Tibial artery (tissue), 4 donors: ENCODE measurements around the gene CRX.

Source experiments
- DNase-seq, 2 donors: peaks; one replicate each; pipeline ENCODE4 v3.0.0-alpha.2; 2019
- H3K27ac ChIP-seq, 2 donors: fragments of 200-600 bp; sonication (generic) in 1 of 2; 1 replicate in 1 of 2; 2 replicates in 1 of 2; pipeline ENCODE4 v1.5.1; 2018 to 2019; ENCODE audit warnings: mild to moderate bottlenecking in 1 of 2
- H3K27me3 ChIP-seq, 2 donors: fragments of 200-600 bp; sonication (generic) in 1 of 2; one replicate each; pipeline versions ENCODE4 v1.5.1 to v1.6.0; 2016 to 2019
- H3K36me3 ChIP-seq, 3 donors: fragments of 200-600 bp; sonication (generic) in 2 of 3; one replicate each; pipeline ENCODE4 v1.5.1; 2016 to 2019; ENCODE audit warnings: mild to moderate bottlenecking in 2 of 3
- H3K4me1 ChIP-seq, 4 donors: fragments of 200-600 bp; sonication (generic) in 2 of 4; 1 replicate in 3 of 4; 2 replicates in 1 of 4; pipeline ENCODE4 v1.5.1; 2016 to 2019
- H3K4me3 ChIP-seq, 2 donors: fragments of 200-600 bp; sonication (generic) in 1 of 2; 1 replicate in 1 of 2; 2 replicates in 1 of 2; pipeline ENCODE4 v1.5.1; 2018 to 2019; ENCODE audit warnings: mild to moderate bottlenecking in 2 of 2
- H3K9me3 ChIP-seq, 3 donors: fragments of 200-600 bp; sonication (generic) in 1 of 3; one replicate each; pipeline ENCODE4 v1.5.1; 2016 to 2019
- intact Hi-C: fragments of 100-400 bp; cut with DNase I; formaldehyde crosslinking; loops from one replicate; pipeline ENCODE4 v1.15.0; 2023; ENCODE audit warnings: low total_unique reads
- TF ChIP-seq, protein P1 (sequence below), 2 experiments: fragments of 200-600 bp in 1 of 2; fragments of 450-650 bp in 1 of 2; IDR thresholded peaks; one replicate each; pipeline ENCODE4 v1.5.1; 2017 to 2019; ENCODE audit warnings: antibody characterized with exemption in 2 of 2, mild to moderate bottlenecking in 1 of 2, moderate library complexity in 1 of 2

CRX gene

DNA sequence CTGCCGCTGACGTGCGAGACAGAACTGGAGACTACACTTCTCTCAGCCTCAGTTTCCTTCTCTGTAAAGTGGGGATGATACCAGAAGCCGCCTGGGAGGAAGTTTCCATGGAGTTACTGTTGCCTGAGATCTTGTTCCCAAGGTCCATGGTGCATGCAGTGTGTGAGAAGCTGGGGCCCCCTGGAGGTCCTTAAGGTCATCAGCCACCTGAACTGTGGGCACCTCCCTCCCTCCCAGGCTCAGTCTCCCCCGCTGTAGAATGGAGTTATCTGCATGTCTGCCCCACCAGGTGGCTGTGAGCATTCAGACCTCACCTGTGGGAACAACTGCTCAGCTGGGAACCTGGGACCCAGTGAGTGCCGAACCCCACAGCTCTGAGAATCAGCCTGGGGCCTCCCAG, 2.7 kb downstream of the CRX start:
- Histone ChIP-seq H3K27ac (no peak overlapping the region), H3K27me3 (peaks cover 0 to 46% of the 10 kb centered on the region in 2 donors), H3K36me3 (no peaks in the 10 kb centered on the region), H3K4me1 (no peaks in the 10 kb centered on the region), H3K9me3 (peaks cover 0 to 8% (median 8%) of the 10 kb centered on the region in 3 donors), H3K4me3 (no peak overlapping the region)
- intact Hi-C loops = no loop called here
- TF ChIP-seq, protein P1, sequence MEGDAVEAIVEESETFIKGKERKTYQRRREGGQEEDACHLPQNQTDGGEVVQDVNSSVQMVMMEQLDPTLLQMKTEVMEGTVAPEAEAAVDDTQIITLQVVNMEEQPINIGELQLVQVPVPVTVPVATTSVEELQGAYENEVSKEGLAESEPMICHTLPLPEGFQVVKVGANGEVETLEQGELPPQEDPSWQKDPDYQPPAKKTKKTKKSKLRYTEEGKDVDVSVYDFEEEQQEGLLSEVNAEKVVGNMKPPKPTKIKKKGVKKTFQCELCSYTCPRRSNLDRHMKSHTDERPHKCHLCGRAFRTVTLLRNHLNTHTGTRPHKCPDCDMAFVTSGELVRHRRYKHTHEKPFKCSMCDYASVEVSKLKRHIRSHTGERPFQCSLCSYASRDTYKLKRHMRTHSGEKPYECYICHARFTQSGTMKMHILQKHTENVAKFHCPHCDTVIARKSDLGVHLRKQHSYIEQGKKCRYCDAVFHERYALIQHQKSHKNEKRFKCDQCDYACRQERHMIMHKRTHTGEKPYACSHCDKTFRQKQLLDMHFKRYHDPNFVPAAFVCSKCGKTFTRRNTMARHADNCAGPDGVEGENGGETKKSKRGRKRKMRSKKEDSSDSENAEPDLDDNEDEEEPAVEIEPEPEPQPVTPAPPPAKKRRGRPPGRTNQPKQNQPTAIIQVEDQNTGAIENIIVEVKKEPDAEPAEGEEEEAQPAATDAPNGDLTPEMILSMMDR (IDR thresholded peaks at IDR 0.05) = no peak
- DNase-seq = no peak

DNA sequence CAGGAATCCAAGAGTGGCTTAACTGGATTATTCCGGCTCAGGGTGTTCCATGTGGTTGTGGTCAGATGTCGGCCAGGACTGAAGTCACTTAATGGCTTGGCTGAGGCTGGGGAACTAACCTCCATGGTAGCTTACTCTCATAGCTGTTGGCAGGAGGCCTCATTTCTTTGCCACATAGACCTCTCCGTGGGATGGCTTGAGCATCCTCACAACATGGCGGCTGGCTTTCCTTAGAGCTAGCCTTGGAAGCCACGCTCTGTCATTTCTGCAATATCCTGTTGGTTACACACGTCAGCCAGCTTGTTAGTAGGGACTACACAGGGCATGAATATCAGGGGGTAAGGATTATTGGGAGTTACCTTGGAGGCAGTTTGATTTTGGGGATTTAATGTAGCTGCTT, 5.1 kb downstream of the CRX start:
- no peaks in the 10 kb centered on the region for H3K36me3 ChIP-seq
- intact Hi-C loops = no loop called here
- no peak for DNase-seq
- H3K4me1 ChIP-seq = no peaks in the 10 kb centered on the region
- peaks cover 0 to 8% (median 8%) of the 10 kb centered on the region in 3 donors for H3K9me3 ChIP-seq
- no peak overlapping the region for H3K27ac ChIP-seq
- no peak overlapping the region for H3K4me3 ChIP-seq
- TF ChIP-seq, protein P1 (IDR thresholded peaks at IDR 0.05) = no peak
- peaks cover 0 to 27% of the 10 kb centered on the region in 2 donors for H3K27me3 ChIP-seq

DNA sequence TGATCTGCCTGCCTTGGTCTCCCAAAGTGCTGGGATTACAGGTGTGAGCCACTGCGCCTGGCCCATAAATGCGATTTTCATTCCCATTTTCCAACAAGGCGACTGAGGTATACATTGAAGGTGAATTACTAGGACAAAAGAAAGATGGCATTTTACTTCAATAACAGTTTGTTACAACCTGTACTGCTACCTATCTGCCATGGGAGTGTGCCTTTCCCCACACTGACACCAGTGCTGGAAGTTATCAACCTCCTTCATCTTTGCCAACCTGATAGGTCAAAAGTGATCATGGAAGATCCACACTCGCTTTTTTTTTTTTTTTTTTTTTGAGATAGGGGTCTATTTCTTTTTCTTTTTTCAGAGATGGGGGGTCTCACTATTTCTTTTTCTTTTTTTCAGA, 11.0 kb downstream of the CRX start:
- Histone ChIP-seq H3K27me3 (peaks cover 0 to 8% of the 10 kb centered on the region in 2 donors), H3K9me3 (no peaks in the 10 kb centered on the region), H3K4me1 (no peaks in the 10 kb centered on the region), H3K27ac (no peak overlapping the region), H3K36me3 (no peaks in the 10 kb centered on the region), H3K4me3 (no peak overlapping the region)
- intact Hi-C loops = no loop called here
- TF ChIP-seq, protein P1 (IDR thresholded peaks at IDR 0.05) = no peak
- no peak for DNase-seq

DNA sequence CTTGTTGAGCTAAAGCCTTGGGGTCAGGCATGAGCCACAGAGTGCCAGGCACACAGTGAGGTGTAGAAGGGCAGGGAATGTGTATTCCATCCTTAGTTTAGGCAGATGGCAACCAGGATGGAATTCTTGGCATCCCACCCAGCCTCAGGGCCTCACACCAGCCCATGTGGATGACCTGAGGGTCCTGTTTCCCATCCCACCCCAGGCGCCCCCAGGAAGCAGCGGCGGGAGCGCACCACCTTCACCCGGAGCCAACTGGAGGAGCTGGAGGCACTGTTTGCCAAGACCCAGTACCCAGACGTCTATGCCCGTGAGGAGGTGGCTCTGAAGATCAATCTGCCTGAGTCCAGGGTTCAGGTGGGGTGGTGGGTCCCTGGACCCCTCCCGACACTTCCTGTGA, 14.3 kb downstream of the CRX start:
- H3K4me1 ChIP-seq = no peaks in the 10 kb centered on the region
- intact Hi-C loops = no loop called here
- no peaks in the 10 kb centered on the region for H3K36me3 ChIP-seq
- H3K4me3 ChIP-seq = no peak overlapping the region
- no peak overlapping the region for H3K27ac ChIP-seq
- TF ChIP-seq, protein P1 (IDR thresholded peaks at IDR 0.05) = no peak
- peaks cover 0 to 17% of the 10 kb centered on the region in 2 donors for H3K27me3 ChIP-seq
- DNase-seq = no peak
- no peaks in the 10 kb centered on the region for H3K9me3 ChIP-seq

DNA sequence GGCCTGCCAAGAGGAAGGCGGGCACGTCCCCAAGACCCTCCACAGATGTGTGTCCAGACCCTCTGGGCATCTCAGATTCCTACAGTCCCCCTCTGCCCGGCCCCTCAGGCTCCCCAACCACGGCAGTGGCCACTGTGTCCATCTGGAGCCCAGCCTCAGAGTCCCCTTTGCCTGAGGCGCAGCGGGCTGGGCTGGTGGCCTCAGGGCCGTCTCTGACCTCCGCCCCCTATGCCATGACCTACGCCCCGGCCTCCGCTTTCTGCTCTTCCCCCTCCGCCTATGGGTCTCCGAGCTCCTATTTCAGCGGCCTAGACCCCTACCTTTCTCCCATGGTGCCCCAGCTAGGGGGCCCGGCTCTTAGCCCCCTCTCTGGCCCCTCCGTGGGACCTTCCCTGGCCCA, 17.7 kb downstream of the CRX start:
- TF ChIP-seq, protein P1 (IDR thresholded peaks at IDR 0.05) = no peak
- intact Hi-C loops = no loop called here
- no peaks in the 10 kb centered on the region for H3K4me1 ChIP-seq

DNA sequence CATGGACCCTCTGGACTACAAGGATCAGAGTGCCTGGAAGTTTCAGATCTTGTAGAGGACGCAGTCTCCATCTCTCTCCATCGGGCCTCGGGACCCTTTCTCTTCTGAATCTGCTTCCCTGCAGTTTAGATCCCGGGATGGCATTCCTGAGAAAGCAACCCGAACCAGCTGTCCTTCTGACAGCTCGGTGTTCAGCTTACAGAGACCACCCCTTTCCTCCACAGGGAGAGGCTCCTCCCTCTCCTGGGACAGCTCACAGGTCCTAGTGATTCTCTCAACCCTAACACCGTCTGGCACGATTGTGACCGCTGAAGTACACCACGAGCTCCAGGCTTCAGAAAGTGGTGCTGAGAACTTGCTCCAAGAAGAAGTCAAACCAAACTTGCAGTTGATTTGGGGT, 18.2 kb downstream of the CRX start:
- TF ChIP-seq, protein P1 (IDR thresholded peaks at IDR 0.05) = no peak
- Histone ChIP-seq H3K4me1 (no peaks in the 10 kb centered on the region), H3K27ac (no peak overlapping the region), H3K27me3 (peaks cover 0 to 32% of the 10 kb centered on the region in 2 donors), H3K9me3 (no peaks in the 10 kb centered on the region), H3K36me3 (no peaks in the 10 kb centered on the region), H3K4me3 (no peak overlapping the region)
- no peak for DNase-seq
- intact Hi-C loops = no loop called here

More for the DNA sequence above, 17.7 kb downstream of the CRX start:
- Histone ChIP-seq H3K27ac (no peak overlapping the region), H3K27me3 (peaks cover 0 to 30% of the 10 kb centered on the region in 2 donors), H3K4me3 (no peak overlapping the region), H3K9me3 (no peaks in the 10 kb centered on the region), H3K36me3 (no peaks in the 10 kb centered on the region)
- DNase-seq = no peak
